HG03103 (cell line): ENCODE data around the gene CDC42EP3.

Source experiments
- ATAC-seq: cut with Tn5 transposase; IDR thresholded peaks from one replicate; pipeline ENCODE4 v1.9.1; 2021; ENCODE audit warnings: low read depth; ENCODE audit not compliant: unreplicated experiment

The CDC42EP3 gene

DNA sequence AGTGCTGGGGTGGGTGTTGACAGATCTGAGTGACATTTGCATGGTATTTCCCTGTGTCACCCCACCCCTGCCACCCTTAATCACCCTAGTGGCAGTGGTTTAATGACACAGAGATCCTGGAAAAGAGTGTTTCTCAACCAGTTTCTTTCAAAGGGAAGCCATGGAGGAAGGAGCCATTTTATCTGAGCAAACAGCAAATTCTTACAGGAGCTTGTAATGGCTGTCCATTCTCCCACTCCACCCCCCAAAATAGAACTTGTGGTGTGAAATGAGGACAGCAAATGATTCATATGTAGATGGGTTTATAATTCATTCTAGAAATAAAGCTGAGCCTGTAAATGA, 51.5 kb downstream of the CDC42EP3 start:
- ATAC-seq: no peak

DNA sequence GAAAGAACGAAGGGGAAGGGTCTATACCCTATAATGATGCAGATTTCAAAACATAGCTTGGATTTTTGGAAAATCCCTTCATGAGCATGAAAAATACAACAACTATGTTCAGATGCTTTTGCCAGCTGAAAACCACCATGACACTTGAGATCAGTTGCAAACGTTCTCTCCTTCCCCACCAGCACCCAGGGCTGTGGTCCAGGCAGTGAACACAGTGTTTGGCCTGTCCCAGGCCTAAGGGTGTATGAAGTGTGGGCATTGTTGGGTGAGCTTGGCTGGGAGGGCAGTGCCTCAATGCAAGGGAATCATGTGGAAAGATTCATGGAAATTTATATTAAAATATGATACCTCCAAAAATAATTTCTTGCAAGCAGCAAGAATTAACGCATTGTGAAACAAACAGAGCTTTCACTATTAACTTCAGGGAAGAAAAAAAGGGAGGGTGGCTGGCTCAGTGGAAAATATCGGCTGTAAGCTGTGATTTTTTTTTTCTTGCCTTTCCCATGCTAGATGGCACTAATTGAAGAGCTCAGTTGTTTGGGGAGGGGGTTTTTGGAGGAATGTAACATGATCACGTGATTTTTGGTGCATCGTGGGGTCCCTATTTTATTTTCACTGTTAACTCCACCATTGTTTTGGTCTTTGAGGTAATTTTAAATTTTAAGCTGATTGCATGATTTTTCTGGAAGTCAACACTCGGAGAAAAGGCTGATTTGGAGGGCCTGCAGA, 52.0 kb downstream of the CDC42EP3 start:
- no peak for ATAC-seq

DNA sequence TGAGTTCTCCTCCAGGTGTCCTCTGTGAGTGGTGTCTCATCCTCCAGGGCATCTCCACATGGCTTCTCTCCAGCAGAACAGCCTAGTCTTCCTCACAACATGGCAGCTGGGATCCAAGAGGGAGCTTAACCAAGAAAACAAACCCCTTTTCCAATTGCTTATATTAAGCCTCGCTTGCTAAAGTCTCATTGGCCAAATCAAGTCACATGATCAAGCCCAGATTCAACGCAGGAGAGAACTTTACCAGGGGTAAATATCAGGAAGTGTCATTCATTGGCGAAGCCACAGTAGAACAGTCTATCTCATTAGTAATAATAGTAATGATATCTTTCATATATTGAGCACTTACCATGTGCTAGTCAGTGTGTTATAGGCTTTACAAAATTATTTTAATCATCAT, 53.1 kb downstream of the CDC42EP3 start:
- no peak for ATAC-seq

DNA sequence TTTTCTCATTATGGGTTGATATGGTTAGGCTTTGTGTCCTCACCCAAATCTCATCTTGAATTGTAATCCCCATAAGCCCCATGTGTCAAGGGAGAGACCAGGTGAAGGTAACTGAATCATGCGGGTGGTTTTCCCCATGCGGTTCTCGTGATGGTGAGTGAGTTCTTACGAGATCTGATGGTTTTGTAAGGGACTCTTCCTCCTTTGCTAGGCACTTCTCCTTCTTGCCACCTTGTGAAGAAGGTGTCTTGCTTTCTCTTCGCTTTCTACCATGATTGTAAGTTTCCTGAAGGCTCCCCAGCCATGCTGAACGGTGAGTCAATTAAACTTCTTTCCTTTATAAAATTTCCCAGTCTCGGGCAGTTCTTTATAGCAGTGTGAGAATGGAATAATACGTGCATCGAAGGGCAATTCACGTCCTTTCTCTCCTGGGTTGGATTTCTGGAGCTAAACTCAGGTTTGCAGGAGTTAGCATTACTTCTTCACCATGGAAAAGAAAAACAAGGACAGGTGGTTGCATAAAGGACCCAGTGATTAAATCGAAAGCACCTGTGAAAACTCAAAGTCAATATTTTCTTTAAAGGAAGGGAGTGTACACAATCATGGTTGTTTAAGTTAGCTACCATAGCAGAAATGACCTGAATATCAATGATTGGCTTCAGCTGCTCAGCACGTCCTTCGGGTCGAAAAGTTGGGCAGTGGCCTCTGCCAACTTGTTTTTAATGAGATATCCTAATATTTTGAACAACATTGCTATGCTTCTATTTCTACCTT, 54.1 kb downstream of the CDC42EP3 start:
- no peak for ATAC-seq

DNA sequence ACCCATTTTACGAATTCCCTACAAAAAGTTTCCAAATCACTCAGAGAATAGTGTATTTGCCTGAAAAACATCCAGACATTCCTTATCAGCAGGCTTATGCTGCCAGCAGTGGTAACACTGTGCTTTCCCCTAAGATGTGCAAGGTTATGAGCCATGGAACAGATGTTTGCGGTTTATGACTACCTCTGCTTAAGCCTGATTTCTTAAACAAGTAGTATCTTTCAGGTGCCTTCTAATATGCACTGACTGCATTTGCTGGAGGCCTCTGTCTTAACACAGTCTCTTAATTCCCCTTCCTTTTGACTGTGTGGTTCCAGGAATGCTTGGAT, 54.8 kb downstream of the CDC42EP3 start:
- no peak for ATAC-seq

DNA sequence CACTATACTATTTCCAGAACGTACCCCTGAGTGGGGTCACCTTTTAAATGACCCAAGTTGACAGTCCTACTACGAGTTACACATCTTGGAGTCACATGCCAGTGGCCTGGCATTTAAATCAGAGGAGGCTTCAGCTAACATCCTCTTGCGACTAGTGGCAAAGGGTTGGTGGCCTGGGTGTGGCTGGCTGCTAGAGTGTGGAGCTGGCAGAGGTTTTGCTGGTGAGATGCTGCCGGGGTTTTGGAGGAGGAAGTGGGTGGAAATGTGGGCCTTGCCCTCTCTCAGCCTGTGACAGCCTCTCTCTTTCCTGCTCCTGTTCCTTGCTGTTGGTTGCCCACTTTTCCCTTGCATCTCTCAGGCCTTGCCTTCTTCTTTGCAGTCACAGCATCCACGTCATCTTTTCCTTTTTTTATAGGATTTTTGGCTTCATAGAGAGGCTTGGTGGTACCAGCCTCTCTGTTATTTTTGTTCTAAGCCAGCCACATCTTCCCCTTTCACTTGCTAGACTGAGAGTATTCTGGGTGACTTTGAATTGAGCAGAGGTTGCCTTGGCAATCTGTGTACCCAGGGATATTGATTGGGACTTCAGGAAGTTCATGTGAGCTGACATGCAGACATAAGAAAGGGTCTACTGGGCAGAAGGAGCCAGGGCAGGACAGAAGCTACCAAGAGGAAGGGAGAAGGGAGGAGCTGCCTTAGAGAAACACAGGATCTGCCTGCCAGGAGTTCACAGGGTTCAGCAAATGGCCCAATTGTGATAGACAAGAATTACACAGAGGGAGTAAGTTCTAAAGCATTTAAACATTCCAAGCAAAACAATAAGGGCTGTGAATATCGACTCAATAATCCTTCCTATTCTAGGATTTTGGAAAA, 55.4 kb downstream of the CDC42EP3 start:
- ATAC-seq: no peak

DNA sequence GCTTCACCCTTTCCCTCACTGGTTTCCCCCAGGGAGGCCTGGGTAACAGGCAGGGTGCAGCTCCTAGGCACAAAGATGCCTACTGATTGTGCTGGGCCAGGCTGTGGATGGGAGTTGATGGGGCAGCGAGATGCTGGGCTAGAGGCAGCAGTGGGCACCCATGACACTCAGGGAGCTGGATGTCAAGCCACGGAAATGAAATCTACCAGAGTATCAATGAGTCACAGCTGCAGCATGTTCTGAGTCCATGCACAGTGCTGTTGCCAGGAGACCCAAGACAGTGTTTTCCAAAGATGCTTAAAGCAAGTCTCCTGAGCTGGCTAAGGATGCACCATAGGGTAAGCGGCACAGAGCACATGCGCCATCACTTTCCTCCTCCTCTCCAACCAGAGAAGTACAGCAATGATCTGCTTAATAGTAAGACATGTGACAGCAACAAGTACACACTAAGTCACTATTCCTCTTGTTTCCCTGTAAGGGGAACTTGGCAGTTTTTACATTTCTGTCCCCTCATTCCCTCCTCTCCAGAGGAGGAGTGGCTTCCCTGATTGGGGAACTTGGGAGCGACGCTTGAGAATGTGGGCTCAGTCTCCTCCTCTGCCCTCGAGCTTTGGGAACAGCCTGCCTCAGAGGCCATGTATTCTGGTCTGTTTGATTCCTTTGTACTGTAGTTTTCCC, 57.2 kb downstream of the CDC42EP3 start:
- ATAC-seq: no peak

DNA sequence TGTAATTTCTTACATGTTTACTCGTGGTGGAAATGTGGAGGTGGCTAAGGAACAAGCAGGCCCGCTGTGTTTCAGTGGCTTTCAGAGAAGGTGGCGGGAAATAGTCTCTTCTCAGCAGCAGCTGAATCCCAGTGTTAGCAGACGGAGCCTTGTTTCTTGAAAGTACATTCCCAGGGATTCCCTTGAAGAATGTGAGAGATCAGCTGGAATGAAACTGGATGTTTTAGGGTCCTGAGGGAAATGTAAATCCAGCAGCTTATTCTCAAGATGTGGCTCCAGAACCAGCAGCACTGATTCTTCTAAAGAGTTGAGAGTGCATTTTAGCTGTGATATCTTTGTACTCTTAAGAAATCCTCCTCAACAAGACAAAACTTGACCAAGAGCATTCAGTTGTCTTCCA, 59.1 kb downstream of the CDC42EP3 start:
- no peak for ATAC-seq

DNA sequence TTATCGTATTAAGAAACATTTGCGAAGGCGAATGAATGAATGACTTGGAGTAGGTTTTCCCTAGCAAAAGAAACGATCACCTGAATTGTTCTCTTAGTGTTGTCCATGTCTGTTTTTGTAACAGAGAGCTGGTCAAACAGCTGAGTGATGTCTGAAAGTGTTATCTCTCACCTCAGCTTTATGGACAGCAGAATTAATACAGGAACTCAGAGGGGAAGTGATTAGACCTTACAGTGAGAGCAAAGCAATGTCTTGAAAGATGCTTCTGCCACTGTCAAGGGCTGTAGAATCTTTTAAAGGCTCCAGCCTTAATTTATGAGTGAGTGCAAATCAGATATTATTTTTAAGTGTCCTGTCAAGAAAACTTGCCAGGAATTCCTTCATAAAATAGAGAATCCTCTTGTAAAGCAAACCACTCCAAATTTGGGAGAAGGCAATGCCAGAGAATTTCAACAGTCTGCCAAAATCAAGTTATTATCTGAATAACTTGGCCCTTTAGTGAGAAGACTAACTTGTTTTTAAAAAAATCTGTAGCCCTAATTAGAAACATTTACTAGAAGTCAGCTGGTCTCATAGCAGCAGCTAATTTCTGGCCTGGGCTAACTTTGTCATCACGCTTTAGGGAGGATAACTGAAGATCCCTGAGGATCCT, 60.7 kb downstream of the CDC42EP3 start:
- ATAC-seq: no peak

DNA sequence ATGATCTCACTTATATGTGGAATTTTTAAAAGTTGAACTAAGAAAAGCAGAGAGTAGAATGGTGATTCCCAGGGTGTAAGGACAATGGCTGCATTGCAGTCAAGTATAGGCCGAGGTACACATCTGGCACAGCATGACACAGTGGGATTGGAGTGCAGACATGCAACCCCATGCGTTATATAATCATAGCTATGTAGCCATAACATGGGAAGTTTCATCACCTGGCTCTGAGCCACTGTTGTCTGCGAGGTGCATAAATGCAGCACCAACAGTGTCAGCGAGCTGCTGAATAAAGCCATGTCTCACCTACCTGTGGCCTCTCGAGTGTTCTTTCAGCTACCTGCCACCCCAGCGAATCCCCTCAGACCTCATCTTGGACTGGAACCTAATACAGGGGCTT, 61.7 kb downstream of the CDC42EP3 start:
- ATAC-seq: no peak

DNA sequence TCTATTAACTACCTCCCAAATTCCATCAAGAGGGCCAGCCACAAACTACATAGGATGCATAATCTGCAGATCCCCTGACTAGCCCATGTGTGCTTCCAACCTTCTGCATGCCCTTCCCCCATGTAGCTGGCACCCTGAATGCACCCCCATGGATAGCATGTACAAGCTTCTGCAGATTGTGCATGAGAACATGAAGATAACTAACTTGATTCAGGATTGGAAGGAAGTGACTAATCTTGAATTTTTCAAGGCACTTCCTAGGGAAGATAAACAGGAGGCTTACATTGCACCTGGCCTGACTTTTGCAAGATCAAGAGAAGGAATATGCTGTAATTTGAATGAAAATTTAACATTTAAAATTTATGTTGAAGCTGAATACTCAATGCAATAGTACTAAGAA, 66.7 kb downstream of the CDC42EP3 start:
- no peak for ATAC-seq

DNA sequence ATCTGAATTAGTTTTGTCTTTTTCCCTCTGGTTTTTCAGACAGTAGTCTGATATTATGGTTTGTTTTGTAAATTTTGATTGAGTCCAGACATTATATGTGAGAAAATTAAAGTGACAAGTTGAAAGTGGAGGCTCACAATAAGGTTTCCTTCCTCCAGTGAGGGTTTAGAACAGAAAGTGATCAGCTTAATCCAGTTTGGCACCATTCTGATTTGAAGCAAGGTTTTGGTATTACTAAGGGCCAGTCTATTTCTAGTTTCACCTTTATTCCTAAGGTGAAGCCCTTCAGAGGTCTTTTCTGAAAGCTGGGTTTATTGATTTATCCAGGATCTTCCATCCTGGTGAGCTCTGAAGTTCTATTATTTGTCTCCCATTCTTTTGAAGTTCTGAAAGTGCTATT, 68.7 kb downstream of the CDC42EP3 start:
- ATAC-seq: no peak

DNA sequence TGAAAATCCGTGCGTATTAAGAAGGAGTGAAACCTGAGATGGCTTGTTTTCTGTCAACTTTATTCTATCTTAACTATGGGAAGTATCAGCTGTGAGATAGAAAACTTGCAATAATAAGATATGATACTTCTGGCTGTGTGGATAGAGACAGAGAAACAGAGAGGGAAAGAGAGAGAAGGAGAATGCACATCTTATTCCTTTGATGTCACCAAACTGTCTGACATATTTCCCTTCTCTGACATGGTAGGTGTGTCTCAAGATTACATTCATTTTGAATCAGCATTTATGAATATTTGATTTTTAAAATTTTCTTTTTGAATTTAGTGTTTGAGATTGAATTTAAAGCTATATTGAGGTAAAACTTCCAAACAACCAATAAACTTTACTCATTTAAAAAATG, 69.4 kb downstream of the CDC42EP3 start:
- no peak for ATAC-seq

DNA sequence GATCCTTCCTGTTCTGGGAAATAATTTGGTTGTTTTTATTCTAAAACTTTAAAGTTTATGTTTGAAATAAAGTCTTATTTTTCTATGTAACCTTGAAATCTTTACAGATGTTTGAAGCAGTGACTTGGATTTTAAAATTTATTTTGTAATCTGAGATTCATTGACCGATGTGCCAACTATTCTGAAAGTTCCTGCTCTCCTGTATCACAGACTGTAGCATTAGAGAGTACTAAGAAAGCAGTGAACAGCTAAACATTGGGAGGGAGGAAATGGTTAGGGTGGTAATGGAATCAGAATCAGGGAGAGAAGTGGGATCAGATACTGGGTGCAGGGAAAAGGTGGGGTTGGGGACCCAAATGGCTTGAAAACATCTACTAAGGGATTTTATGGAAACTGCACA, 69.9 kb downstream of the CDC42EP3 start:
- no peak for ATAC-seq

DNA sequence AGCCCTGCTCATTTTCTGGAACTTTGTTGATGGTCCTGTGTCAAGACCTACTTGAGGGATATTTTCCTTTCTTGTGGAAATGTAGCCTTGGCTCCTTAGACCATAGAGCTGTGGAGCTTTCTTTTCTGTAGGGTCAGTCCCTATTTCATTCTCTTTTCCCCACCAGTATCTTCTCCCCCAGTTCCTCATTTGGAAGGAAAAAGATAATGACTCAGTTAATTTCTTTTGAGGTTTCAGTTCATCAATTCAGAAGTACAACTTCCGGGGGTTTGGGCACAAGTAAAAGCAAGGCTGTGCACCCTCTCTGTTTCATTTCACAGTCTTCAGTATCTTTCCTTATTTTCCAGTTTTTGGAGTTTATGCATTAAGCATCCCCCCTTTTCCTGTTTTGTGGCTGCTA, 70.7 kb downstream of the CDC42EP3 start:
- no peak for ATAC-seq

DNA sequence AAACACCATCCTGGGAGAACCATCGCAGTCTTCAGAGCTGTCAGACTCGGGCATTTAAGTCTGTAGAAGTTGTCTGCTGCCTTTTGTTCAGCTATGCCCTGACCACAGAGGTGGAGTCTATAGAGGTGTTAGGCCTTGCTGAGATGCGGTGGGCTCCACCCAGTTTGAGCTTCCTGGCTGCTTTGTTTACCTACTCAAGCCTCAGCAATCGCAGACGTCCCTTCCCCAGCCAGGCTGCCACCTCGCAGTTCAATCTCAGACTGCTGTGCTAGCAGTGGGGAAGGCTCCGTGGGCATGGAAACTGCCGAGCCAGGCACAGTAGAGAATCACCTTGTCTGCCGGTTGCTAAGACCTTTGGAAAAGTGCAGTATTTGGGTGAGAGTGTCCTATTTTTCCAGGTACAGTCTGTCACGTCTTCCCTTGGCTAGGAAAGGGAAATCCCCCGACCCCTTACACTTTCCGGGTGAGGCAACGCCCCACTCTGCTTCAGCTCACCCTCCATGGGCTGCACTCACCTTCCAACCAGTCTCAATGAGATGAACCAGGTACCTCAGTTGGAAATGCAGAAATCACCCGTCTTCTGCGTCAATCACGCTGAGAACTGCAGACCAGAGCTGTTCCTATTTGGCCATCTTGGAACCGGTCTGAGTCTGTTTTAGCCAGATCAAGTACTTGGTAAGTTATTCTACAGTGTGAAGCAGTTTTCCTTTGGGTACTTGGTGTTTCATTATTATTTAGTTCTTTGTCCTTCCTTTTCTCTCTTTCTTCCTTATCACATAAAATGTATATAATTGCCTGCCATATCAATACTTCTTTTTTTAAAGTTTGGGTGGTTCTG, 71.5 kb downstream of the CDC42EP3 start:
- no peak for ATAC-seq

DNA sequence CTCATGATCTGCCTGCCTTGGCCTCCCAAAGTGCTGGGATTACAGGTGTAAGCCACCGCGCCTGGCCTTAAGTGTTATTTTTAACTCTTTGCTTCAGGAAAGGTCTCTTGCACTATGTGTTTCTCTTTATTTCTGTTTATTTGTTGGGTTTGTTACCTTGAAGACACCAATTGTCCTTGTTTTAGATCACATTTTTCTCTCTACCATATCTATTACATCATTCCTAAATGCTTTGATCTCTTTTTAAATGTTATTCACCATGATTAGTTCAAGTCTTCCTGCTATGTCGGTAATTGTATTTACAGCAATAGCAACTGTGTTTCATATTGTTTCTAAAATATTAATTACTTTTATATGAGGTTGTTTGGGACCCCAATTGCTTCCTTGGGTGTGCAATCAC, 77.7 kb downstream of the CDC42EP3 start:
- ATAC-seq: no peak

DNA sequence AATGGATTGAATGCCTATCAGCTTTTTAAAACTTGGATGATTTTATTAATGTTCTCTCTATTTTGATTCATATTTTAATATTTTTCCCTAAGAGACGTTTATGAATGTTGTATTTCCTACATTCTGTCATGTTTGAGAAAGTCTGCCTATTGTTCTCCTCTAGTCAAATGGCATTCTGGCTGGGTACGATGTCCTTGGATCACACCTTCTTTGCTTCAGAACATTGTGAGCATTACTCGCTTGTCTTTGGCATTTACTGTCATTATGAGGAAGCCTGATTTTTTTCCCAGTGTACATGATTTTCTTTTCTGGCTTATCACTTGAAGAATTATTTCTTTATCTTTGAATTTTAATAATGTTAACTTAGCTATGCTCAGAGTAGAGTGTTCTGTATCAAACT, 78.4 kb downstream of the CDC42EP3 start:
- no peak for ATAC-seq
